Measurements from ENCODE around the gene MSH3.

DNA sequence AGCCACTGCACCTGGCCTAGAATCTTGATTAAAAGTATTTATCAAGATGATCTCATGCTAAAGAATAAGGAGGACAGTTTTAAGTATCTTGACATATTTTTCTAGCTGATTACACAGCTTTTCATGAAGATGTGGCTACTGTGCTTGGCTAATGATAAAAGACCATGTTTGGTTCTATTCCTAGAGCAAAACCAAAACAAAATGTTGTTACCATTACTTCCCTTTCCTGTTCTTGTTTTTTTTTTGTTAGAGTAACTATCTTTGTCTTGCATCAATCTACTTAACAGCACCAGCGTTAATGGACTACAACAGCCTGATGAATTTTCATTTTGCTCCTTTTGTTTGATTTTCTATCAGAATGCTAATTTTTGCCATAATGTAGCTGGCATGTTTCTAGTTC lies 86.5 kb downstream of the MSH3 start:
- TF ChIP-seq, protein P1, sequence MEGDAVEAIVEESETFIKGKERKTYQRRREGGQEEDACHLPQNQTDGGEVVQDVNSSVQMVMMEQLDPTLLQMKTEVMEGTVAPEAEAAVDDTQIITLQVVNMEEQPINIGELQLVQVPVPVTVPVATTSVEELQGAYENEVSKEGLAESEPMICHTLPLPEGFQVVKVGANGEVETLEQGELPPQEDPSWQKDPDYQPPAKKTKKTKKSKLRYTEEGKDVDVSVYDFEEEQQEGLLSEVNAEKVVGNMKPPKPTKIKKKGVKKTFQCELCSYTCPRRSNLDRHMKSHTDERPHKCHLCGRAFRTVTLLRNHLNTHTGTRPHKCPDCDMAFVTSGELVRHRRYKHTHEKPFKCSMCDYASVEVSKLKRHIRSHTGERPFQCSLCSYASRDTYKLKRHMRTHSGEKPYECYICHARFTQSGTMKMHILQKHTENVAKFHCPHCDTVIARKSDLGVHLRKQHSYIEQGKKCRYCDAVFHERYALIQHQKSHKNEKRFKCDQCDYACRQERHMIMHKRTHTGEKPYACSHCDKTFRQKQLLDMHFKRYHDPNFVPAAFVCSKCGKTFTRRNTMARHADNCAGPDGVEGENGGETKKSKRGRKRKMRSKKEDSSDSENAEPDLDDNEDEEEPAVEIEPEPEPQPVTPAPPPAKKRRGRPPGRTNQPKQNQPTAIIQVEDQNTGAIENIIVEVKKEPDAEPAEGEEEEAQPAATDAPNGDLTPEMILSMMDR (IDR thresholded peaks at IDR 0.05; ENCODE audit: low read length): no peak
- TF ChIP-seq EZH2 (optimal IDR thresholded peaks at IDR 0.05; ENCODE audit: low read depth, low read length): no peak
